IMR-90 (cell line): ENCODE results near the gene WBP11. TPM values are rescaled to one million over a fixed set of nuclear protein-coding genes. Genes with fewer than 3 reads are reported as not detected.

ENCODE experiments used
- ATAC-seq: fragments of 200-7000 bp; cut with Tn5 transposase; 2 replicates; pipeline ENCODE4 v1.9.1; 2020; ENCODE audit warnings: low read depth, mild to moderate bottlenecking, moderate library complexity
- BruUV-seq: library from RNA; stranded (reverse); fragments of 400-500 nt; replicated peaks from 2 replicates; lab custom pipeline; 2021; lab: Mats Ljungman, UMichigan
- CTCF ChIA-PET: fragments of 300-600 bp; formaldehyde crosslinking; extraction: SDS; loops from one replicate; lab custom pipeline; 2021; ENCODE audit warnings: antibody characterized with exemption; lab: Yijun Ruan, JAX
- POLR2A ChIA-PET: fragments of 300-600 bp; sonication (Branson Sonifier 250); formaldehyde crosslinking; loops from one replicate; lab custom pipeline; 2022; ENCODE audit warnings: antibody characterized with exemption; ENCODE audit not compliant: unreplicated experiment; lab: Charles Lee
- DNase-seq: peaks from one replicate; pipeline ENCODE4 v3.0.0; 2013
- H2AFZ ChIP-seq: replicated peaks from 2 replicates; pipeline ENCODE3; 2013; ENCODE audit warnings: low read length, mild to moderate bottlenecking; ENCODE audit not compliant: poor library complexity
- H2AK5ac ChIP-seq: 2 replicates; pipeline ENCODE4 v1.6.1; 2013; ENCODE audit warnings: low read depth, low read length, inconsistent platforms
- H2AK9ac ChIP-seq: replicated peaks from 2 replicates; pipeline ENCODE3; 2013; ENCODE audit warnings: mild to moderate bottlenecking, low read depth, low read length, moderate library complexity; ENCODE audit not compliant: poor library complexity
- H2BK120ac ChIP-seq: 2 replicates; pipeline ENCODE4 v1.6.1; 2013; ENCODE audit warnings: low read depth, low read length, inconsistent platforms
- H2BK15ac ChIP-seq: 3 replicates; pipeline ENCODE4 v1.6.1; 2013; ENCODE audit warnings: low read depth, low read length, inconsistent platforms
- H2BK20ac ChIP-seq: 2 replicates; pipeline ENCODE4 v1.6.1; 2013; ENCODE audit warnings: low read depth, mild to moderate bottlenecking, inconsistent platforms, low read length, moderate library complexity
- H2BK5ac ChIP-seq: 2 replicates; pipeline ENCODE4 v1.6.1; 2013; ENCODE audit warnings: mild to moderate bottlenecking, low read depth, low read length, inconsistent platforms; ENCODE audit not compliant: poor library complexity, severe bottlenecking
- H3K14ac ChIP-seq: replicated peaks from 2 replicates; pipeline ENCODE4 v1.6.1; 2013; ENCODE audit warnings: low read depth, low read length, inconsistent platforms
- H3K18ac ChIP-seq: 2 replicates; pipeline ENCODE4 v1.6.1; 2013; ENCODE audit warnings: low read depth, low read length, control low read depth
- H3K23ac ChIP-seq: 2 replicates; pipeline ENCODE4 v1.6.1; 2013; ENCODE audit warnings: low read depth, low read length, inconsistent platforms
- H3K27ac ChIP-seq: 2 replicates; pipeline ENCODE4 v1.5.1; 2013; ENCODE audit warnings: mild to moderate bottlenecking, control low read depth, low read length; ENCODE audit not compliant: insufficient read depth
- H3K27me3 ChIP-seq: 2 replicates; pipeline ENCODE4 v1.6.1; 2013; ENCODE audit warnings: low read length; ENCODE audit not compliant: control insufficient read depth, insufficient read depth
- H3K36me3 ChIP-seq: 2 replicates; pipeline ENCODE4 v1.6.1; 2013; ENCODE audit warnings: low read length, mixed read lengths; ENCODE audit not compliant: control insufficient read depth, insufficient read depth
- H3K4ac ChIP-seq: 2 replicates; pipeline ENCODE4 v1.6.1; 2013; ENCODE audit warnings: low read depth, low read length, inconsistent platforms
- H3K4me1 ChIP-seq: 2 replicates; pipeline ENCODE4 v1.6.1; 2013; ENCODE audit warnings: low read length, mixed read lengths; ENCODE audit not compliant: control insufficient read depth, insufficient read depth
- H3K4me2 ChIP-seq: 2 replicates; pipeline ENCODE4 v1.6.1; 2013; ENCODE audit warnings: low read depth, mild to moderate bottlenecking, control low read depth, low read length, moderate library complexity
- H3K4me3 ChIP-seq: 2 replicates; pipeline ENCODE4 v1.5.1; 2013; ENCODE audit warnings: low read depth, mild to moderate bottlenecking, control low read depth, low read length, moderate library complexity; ENCODE audit not compliant: insufficient read depth
- H3K56ac ChIP-seq: 2 replicates; pipeline ENCODE4 v1.6.1; 2013; ENCODE audit warnings: low read length, inconsistent platforms; ENCODE audit not compliant: insufficient read depth; ENCODE audit errors: extremely low read depth
- H3K79me1 ChIP-seq, 2 experiments: 2 replicates each; pipeline ENCODE4 v1.6.1; 2013; ENCODE audit warnings: low read length in 2 of 2, inconsistent platforms in 1 of 2, low read depth in 1 of 2
- H3K9ac ChIP-seq: 2 replicates; pipeline ENCODE4 v1.6.1; 2013; ENCODE audit warnings: low read depth, low read length, control low read depth
- H3K9me1 ChIP-seq: 2 replicates; pipeline ENCODE4 v1.6.1; 2013; ENCODE audit warnings: low read length, inconsistent platforms; ENCODE audit not compliant: insufficient read depth
- H3K9me3 ChIP-seq: 2 replicates; pipeline ENCODE4 v1.6.1; 2013; ENCODE audit warnings: low read length; ENCODE audit not compliant: control insufficient read depth, insufficient read depth
- H4K20me1 ChIP-seq: 2 replicates; pipeline ENCODE4 v1.6.1; 2013; ENCODE audit warnings: low read length, inconsistent platforms; ENCODE audit not compliant: insufficient read depth
- H4K5ac ChIP-seq: 2 replicates; pipeline ENCODE4 v1.6.1; 2013; ENCODE audit warnings: mild to moderate bottlenecking, low read depth, low read length, control low read depth
- H4K8ac ChIP-seq, 2 experiments: 2 replicates each; pipeline ENCODE4 v1.6.1; 2013; ENCODE audit warnings: low read depth in 2 of 2, low read length in 2 of 2, control low read depth in 1 of 2, inconsistent platforms in 1 of 2
- H4K91ac ChIP-seq: 2 replicates; pipeline ENCODE4 v1.6.1; 2013; ENCODE audit warnings: low read depth, low read length, inconsistent platforms; ENCODE audit not compliant: insufficient read depth
- CEBPB ChIP-seq: IDR thresholded peaks from 2 replicates; pipeline ENCODE4 v1.6.1; 2012; ENCODE audit warnings: low read depth, low read length, improper control_type of control experiment
- CHD1 ChIP-seq: IDR thresholded peaks from 2 replicates; pipeline ENCODE4 v1.6.1; 2012; ENCODE audit warnings: low read depth, low read length, improper control_type of control experiment
- FOS ChIP-seq: fragments of 150-350 bp; IDR thresholded peaks from 2 replicates; pipeline ENCODE4 v1.6.1; 2016; ENCODE audit warnings: low read depth, low read length
- MXI1 ChIP-seq: IDR thresholded peaks from 2 replicates; pipeline ENCODE4 v1.6.1; 2012; ENCODE audit warnings: low read depth, mild to moderate bottlenecking, low read length, moderate library complexity, borderline replicate concordance
- POLR2A ChIP-seq: IDR thresholded peaks from 2 replicates; pipeline ENCODE4 v1.6.1; 2012; ENCODE audit warnings: mild to moderate bottlenecking, low read depth, low read length
- RAD21 ChIP-seq: IDR thresholded peaks from 2 replicates; pipeline ENCODE4 v1.6.1; 2012; ENCODE audit warnings: low read length, improper control_type of control experiment
- RFX5 ChIP-seq: IDR thresholded peaks from 2 replicates; pipeline ENCODE4 v1.8.0; 2012; ENCODE audit warnings: low read depth, mild to moderate bottlenecking, low read length, moderate library complexity
- SMC3 ChIP-seq: fragments of 150-350 bp; IDR thresholded peaks from 2 replicates; pipeline ENCODE4 v1.6.1; 2016; ENCODE audit warnings: low read depth, mild to moderate bottlenecking, antibody characterized with exemption, low read length, moderate library complexity
- WGBS, 2 experiments: methylation state at CpG; one replicate each; pipeline versions ENCODE4 v1.1.5 to v1.1.7; 2013; ENCODE audit warnings: missing lambda C conversion rate in 2 of 2; ENCODE audit not compliant: insufficient read length in 1 of 2; ENCODE audit errors: extremely low coverage in 2 of 2; 5-methylcytosine and 5-hydroxymethylcytosine counted together
- dilution Hi-C: fragments of 300-500 bp; cut with HindIII; formaldehyde crosslinking; loops from one replicate; pipeline ENCODE4 v1.14.3; 2018; ENCODE audit warnings: low sequenced_read_pairs; ENCODE audit not compliant: unreplicated experiment
- in situ Hi-C: fragments of 300-500 bp; cut with MboI; formaldehyde crosslinking; loops from 3 replicates; pipeline ENCODE4 v1.14.3; 2019; ENCODE audit warnings: low sequenced_read_pairs, inconsistent platforms, mixed read lengths
- intact Hi-C: fragments of 100-400 bp; cut with micrococcal nuclease; formaldehyde crosslinking; loops from 2 replicates; pipeline ENCODE4 v1.10.0; 2022
- polyA plus RNA-seq, 3 experiments: library from polyadenylated mRNA; depleted of rRNA; stranded (reverse); fragments of >200 nt; gene quantifications; 2 replicates each; pipeline ENCODE4 v1.2.3, GENCODE V29; 2012; ENCODE audit warnings: low replicate concordance in 1 of 3
- total RNA-seq: library from RNA; depleted of rRNA; stranded (reverse); fragments of >200 nt; gene quantifications from 2 replicates; pipeline ENCODE4 v1.2.3, GENCODE V29; 2012
- TF ChIP-seq, protein P1 (sequence below): fragments of 150-350 bp; IDR thresholded peaks from 2 replicates; pipeline ENCODE4 v1.6.1; 2016; ENCODE audit warnings: low read depth, mild to moderate bottlenecking, low read length, moderate library complexity, borderline replicate concordance
- TF ChIP-seq, protein P2 (sequence below): conservative IDR thresholded peaks from 2 replicates; pipeline ENCODE4 v1.5.1; 2012; ENCODE audit warnings: mild to moderate bottlenecking, low read depth, low read length, improper control_type of control experiment
- TF ChIP-seq, protein P3 (sequence below): fragments of 150-350 bp; IDR thresholded peaks from 2 replicates; pipeline ENCODE4 v1.6.1; 2017; ENCODE audit warnings: mild to moderate bottlenecking, antibody characterized with exemption, low read length, low read depth

The WBP11 gene
- total and polyA plus RNA-seq, 2 of the 4 experiments (the other 2 are of a cell fraction): 2.5 to 18.3 TPM

DNA sequence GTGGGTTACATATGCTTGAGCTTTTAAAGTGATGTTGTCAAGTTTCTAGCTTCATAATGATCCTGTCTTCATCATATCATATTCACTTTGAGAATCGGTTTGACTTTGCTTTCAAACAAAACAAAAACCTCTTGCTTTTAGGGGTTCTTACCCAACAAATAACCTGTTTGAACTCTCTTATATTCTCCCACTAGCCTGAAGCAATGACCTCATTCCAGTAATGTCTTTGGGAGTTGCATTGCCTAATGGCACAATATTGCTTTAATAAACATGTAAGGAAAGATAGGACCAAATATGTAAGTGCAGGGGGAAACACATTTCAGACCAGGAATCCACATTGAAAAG is 27.7 kb downstream of the WBP11 start:
- DNase-seq (peak; percentile 73), ATAC-seq (no peak)
- peak overlapping the region; percentile 76 for H3K4me2 ChIP-seq
- H4K8ac ChIP-seq: peak overlapping the region in 1 of 2 experiments; percentile 85; a peak in 1 of 4 replicates
- peak overlapping the region; percentile 65; the same call in 1 of the 2 replicates for H3K56ac ChIP-seq
- H2BK5ac ChIP-seq: peak overlapping the region; percentile 86
- H3K18ac ChIP-seq: no peak overlapping the region; the same call in 1 of the 2 replicates
- dilution Hi-C loops: no loop called here
- no peak overlapping the region for H2AK9ac ChIP-seq
- WGBS, 2 experiments: no CpG with 5 or more reads among the region's 1 CpG
- no peak overlapping the region for H2AK5ac ChIP-seq
- peaks cover 6% of the 10 kb centered on the region; the same call in 1 of the 2 replicates for H3K9me1 ChIP-seq
- ChIA-PET CTCF (no interaction called here), POLR2A (interaction anchor here (0.5 kb wide), 1 partner anchor 1022 kb away, joined by 4 read pairs; no protein-coding TSS in a partner anchor)
- in situ Hi-C loops: loop anchor here (25.0 kb wide), 2 partner anchors 388 to 1112 kb away; partner anchors contain the start of gene STRAP
- H2BK20ac ChIP-seq: no peak overlapping the region
- intact Hi-C loops: loop anchor here (2.0 to 10.0 kb wide), 3 partner anchors 61 to 1569 kb away; partner anchors contain the start of gene MGST1
- no peaks in the 10 kb centered on the region for H4K20me1 ChIP-seq
- H3K23ac ChIP-seq: peak overlapping the region; percentile 85; the same call in 1 of the 2 replicates
- peaks cover 6% of the 10 kb centered on the region for H3K4me1 ChIP-seq
- H3K36me3 ChIP-seq: no peaks in the 10 kb centered on the region
- no peak for TF ChIP-seq RFX5
- TF ChIP-seq, protein P1, sequence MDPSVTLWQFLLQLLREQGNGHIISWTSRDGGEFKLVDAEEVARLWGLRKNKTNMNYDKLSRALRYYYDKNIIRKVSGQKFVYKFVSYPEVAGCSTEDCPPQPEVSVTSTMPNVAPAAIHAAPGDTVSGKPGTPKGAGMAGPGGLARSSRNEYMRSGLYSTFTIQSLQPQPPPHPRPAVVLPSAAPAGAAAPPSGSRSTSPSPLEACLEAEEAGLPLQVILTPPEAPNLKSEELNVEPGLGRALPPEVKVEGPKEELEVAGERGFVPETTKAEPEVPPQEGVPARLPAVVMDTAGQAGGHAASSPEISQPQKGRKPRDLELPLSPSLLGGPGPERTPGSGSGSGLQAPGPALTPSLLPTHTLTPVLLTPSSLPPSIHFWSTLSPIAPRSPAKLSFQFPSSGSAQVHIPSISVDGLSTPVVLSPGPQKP: no peak
- TF ChIP-seq FOS: no peak
- no peak for TF ChIP-seq SMC3
- TF ChIP-seq, protein P2, sequence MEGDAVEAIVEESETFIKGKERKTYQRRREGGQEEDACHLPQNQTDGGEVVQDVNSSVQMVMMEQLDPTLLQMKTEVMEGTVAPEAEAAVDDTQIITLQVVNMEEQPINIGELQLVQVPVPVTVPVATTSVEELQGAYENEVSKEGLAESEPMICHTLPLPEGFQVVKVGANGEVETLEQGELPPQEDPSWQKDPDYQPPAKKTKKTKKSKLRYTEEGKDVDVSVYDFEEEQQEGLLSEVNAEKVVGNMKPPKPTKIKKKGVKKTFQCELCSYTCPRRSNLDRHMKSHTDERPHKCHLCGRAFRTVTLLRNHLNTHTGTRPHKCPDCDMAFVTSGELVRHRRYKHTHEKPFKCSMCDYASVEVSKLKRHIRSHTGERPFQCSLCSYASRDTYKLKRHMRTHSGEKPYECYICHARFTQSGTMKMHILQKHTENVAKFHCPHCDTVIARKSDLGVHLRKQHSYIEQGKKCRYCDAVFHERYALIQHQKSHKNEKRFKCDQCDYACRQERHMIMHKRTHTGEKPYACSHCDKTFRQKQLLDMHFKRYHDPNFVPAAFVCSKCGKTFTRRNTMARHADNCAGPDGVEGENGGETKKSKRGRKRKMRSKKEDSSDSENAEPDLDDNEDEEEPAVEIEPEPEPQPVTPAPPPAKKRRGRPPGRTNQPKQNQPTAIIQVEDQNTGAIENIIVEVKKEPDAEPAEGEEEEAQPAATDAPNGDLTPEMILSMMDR: no peak
- TF ChIP-seq RAD21: no peak
- no peak for TF ChIP-seq CHD1
- TF ChIP-seq CEBPB: no peak; the same call in 1 of the 2 replicates
- no peak for TF ChIP-seq POLR2A
- TF ChIP-seq, protein P3, sequence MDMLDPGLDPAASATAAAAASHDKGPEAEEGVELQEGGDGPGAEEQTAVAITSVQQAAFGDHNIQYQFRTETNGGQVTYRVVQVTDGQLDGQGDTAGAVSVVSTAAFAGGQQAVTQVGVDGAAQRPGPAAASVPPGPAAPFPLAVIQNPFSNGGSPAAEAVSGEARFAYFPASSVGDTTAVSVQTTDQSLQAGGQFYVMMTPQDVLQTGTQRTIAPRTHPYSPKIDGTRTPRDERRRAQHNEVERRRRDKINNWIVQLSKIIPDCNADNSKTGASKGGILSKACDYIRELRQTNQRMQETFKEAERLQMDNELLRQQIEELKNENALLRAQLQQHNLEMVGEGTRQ: no peak
- no peak for TF ChIP-seq MXI1
- no peaks in the 10 kb centered on the region; the same call in 1 of the 2 replicates for H3K9me3 ChIP-seq
- H3K4me3 ChIP-seq: peak overlapping the region; percentile 92; the same call in 1 of the 2 replicates
- no peak overlapping the region for H4K5ac ChIP-seq
- BruUV-seq: no TSS peak
- H3K4ac ChIP-seq: no peak overlapping the region
- no peak overlapping the region for H2AFZ ChIP-seq
- no peak overlapping the region for H2BK120ac ChIP-seq
- no peak overlapping the region for H2BK15ac ChIP-seq
- H3K27ac ChIP-seq: peak overlapping the region; percentile 32; the same call in 1 of the 2 replicates
- no peak overlapping the region; the same call in 1 of the 2 replicates for H3K9ac ChIP-seq
- H3K79me1 ChIP-seq: peaks cover 3 to 30% of the 10 kb centered on the region in 2 experiments; a peak in 2 of 4 replicates
- H3K27me3 ChIP-seq: no peaks in the 10 kb centered on the region
- H3K14ac ChIP-seq: no peak overlapping the region; the same call in 1 of the 2 replicates
- no peak overlapping the region for H4K91ac ChIP-seq
